DND-41 (cell line): ENCODE measurements around the gene GTPBP2.

Source experiments
- ATAC-seq: fragments of 200-7000 bp; cut with Tn5 transposase; 3 replicates; pipeline ENCODE4 v1.9.1; 2021; ENCODE audit warnings: low read depth; ENCODE audit not compliant: insufficient read depth
- DNase-seq: peaks from one replicate; pipeline ENCODE4 v3.0.0-alpha.2; 2020
- H2AFZ ChIP-seq: 2 replicates; pipeline ENCODE4 v1.6.0; 2012; ENCODE audit warnings: low read depth, low read length
- H3K27ac ChIP-seq: 2 replicates; pipeline ENCODE4 v1.5.1; 2012; ENCODE audit warnings: low read length, inconsistent platforms
- H3K27me3 ChIP-seq: fragments of 200-600 bp; sonication (generic); 2 replicates; pipeline ENCODE4 v1.6.0; 2012; ENCODE audit warnings: low read length, mild to moderate bottlenecking, inconsistent platforms; ENCODE audit not compliant: insufficient read depth, poor library complexity
- H3K36me3 ChIP-seq: 2 replicates; pipeline ENCODE4 v1.5.1; 2012; ENCODE audit warnings: low read length, inconsistent platforms; ENCODE audit not compliant: insufficient read depth
- H3K4me1 ChIP-seq: 2 replicates; pipeline ENCODE4 v1.5.1; 2012; ENCODE audit warnings: mild to moderate bottlenecking, low read length; ENCODE audit not compliant: insufficient read depth
- H3K4me2 ChIP-seq: 2 replicates; pipeline ENCODE4 v1.6.0; 2012; ENCODE audit warnings: mild to moderate bottlenecking, moderate library complexity, low read length, inconsistent platforms; ENCODE audit not compliant: insufficient read depth
- H3K4me3 ChIP-seq, 2 experiments: fragments of 200-600 bp in 1 of 2; shearing (Covaris generic) in 1 of 2; 2 replicates each; pipeline ENCODE4 v1.5.1; 2012 to 2016; ENCODE audit warnings: inconsistent platforms in 2 of 2, low read length in 2 of 2, mild to moderate bottlenecking in 2 of 2, low read depth in 1 of 2, moderate library complexity in 1 of 2
- H3K79me2 ChIP-seq: 2 replicates; pipeline ENCODE4 v1.6.0; 2012; ENCODE audit warnings: low read length, inconsistent platforms; ENCODE audit not compliant: insufficient read depth
- H3K9ac ChIP-seq: 2 replicates; pipeline ENCODE4 v1.6.0; 2012; ENCODE audit warnings: low read depth, mild to moderate bottlenecking, inconsistent platforms, low read length, moderate library complexity
- H3K9me3 ChIP-seq: 2 replicates; pipeline ENCODE4 v1.5.1; 2012; ENCODE audit warnings: low read length, moderate library complexity, mild to moderate bottlenecking, inconsistent platforms; ENCODE audit not compliant: insufficient read depth, severe bottlenecking
- H4K20me1 ChIP-seq: 2 replicates; pipeline ENCODE4 v1.6.0; 2012; ENCODE audit warnings: low read length; ENCODE audit not compliant: insufficient read depth
- CTCF ChIP-seq: IDR thresholded peaks from 2 replicates; pipeline ENCODE4 v1.5.1; 2012; ENCODE audit warnings: borderline replicate concordance, low read length, moderate library complexity, mild to moderate bottlenecking; ENCODE audit not compliant: poor library complexity, severe bottlenecking; ENCODE audit errors: extremely low read depth
- EZH2 ChIP-seq: IDR thresholded peaks from 3 replicates; pipeline ENCODE4 v1.6.1; 2012; ENCODE audit warnings: borderline replicate concordance, low read depth, mild to moderate bottlenecking, moderate library complexity, low read length, inconsistent platforms; ENCODE audit not compliant: severe bottlenecking

The GTPBP2 gene

GRCh38 chr6:43579171-43579570 is 49.9 kb downstream of the GTPBP2 start:
- no peaks in the 10 kb centered on the region for H3K27me3 ChIP-seq
- TF ChIP-seq CTCF, result no peak
- no peak for TF ChIP-seq EZH2
- H3K36me3 ChIP-seq, result peaks cover 28% of the 10 kb centered on the region
- no peak for DNase-seq
- no peaks in the 10 kb centered on the region for H3K9me3 ChIP-seq
- peak overlapping the region; percentile 94; the same call in 1 of the 2 replicates for H3K4me2 ChIP-seq
- peaks cover 61% of the 10 kb centered on the region for H3K79me2 ChIP-seq
- H2AFZ ChIP-seq, result no peak overlapping the region
- H4K20me1 ChIP-seq, result peaks cover 5% of the 10 kb centered on the region; the same call in 1 of the 2 replicates
- H3K4me1 ChIP-seq, result peaks cover 31% of the 10 kb centered on the region
- H3K9ac ChIP-seq, result no peak overlapping the region
- no peak overlapping the region for H3K27ac ChIP-seq
- no peak for ATAC-seq
- H3K4me3 ChIP-seq, result no peak overlapping the region

GRCh38 chr6:43578748-43579147 is 50.3 kb downstream of the GTPBP2 start:
- ATAC-seq, result no peak
- H3K79me2 ChIP-seq, result peaks cover 66% of the 10 kb centered on the region
- peak overlapping the region; percentile 94; the same call in 1 of the 2 replicates for H3K4me2 ChIP-seq
- peak overlapping the region in 1 of 2 experiments; percentile 9; a peak in 1 of 4 replicates for H3K4me3 ChIP-seq
- H3K27ac ChIP-seq, result no peak overlapping the region
- no peaks in the 10 kb centered on the region for H3K27me3 ChIP-seq
- no peaks in the 10 kb centered on the region for H3K9me3 ChIP-seq
- H3K36me3 ChIP-seq, result peaks cover 23% of the 10 kb centered on the region
- no peak for DNase-seq
- no peak overlapping the region for H2AFZ ChIP-seq
- peaks cover 5% of the 10 kb centered on the region; the same call in 1 of the 2 replicates for H4K20me1 ChIP-seq
- H3K9ac ChIP-seq, result 0 out of 2 replicates have a peak overlapping the region, but pooled peaks have one; percentile 3
- TF ChIP-seq CTCF (no peak), EZH2 (no peak)
- peaks cover 35% of the 10 kb centered on the region for H3K4me1 ChIP-seq

GRCh38 chr6:43575772-43576551 is 53.1 kb downstream of the GTPBP2 start, which contains the start of the genes POLH and XPO5:
TSS of gene POLH (plus strand) at chr6:43576185. CDS start at chr6:43582320, 6,135 bp downstream.
TSS of gene XPO5 (minus strand) at chr6:43576038. CDS start at chr6:43575864, 174 bp downstream.
- DNase-seq, result peak; percentile 93
- TF ChIP-seq EZH2, result no peak
- TF ChIP-seq CTCF, result peak; percentile 30
- H3K36me3 ChIP-seq, result peaks cover 30% of the 10 kb centered on the region
- H3K4me2 ChIP-seq, result peak within 1 kb of the TSS; percentile 94
- ATAC-seq, result peak; percentile 92
- H3K9ac ChIP-seq, result peak within 1 kb of the TSS; percentile 88
- H3K4me1 ChIP-seq, result peaks cover 39% of the 10 kb centered on the region
- H3K9me3 ChIP-seq, result no peaks in the 10 kb centered on the region
- H3K27me3 ChIP-seq, result no peaks in the 10 kb centered on the region
- no peaks in the 10 kb centered on the region; the same call in 1 of the 2 replicates for H4K20me1 ChIP-seq
- H2AFZ ChIP-seq, result peak within 1 kb of the TSS; percentile 100
- H3K27ac ChIP-seq, result peak within 1 kb of the TSS; percentile 95
- H3K79me2 ChIP-seq, result peaks cover 75% of the 10 kb centered on the region
- peak within 1 kb of the TSS; percentile 95 to 100 for H3K4me3 ChIP-seq
